Smooth muscle cell of trachea (primary cell): ENCODE data around the gene FPR2. TPM values are rescaled to one million over a fixed set of nuclear protein-coding genes. Genes with fewer than 3 reads are reported as not detected.

Experiments used
- total RNA-seq: library from RNA; depleted of rRNA; stranded (reverse); fragments of >200 nt; gene quantifications from 2 replicates; pipeline ENCODE4 v1.2.1, GENCODE V29; 2014

The FPR2 gene, protein sequence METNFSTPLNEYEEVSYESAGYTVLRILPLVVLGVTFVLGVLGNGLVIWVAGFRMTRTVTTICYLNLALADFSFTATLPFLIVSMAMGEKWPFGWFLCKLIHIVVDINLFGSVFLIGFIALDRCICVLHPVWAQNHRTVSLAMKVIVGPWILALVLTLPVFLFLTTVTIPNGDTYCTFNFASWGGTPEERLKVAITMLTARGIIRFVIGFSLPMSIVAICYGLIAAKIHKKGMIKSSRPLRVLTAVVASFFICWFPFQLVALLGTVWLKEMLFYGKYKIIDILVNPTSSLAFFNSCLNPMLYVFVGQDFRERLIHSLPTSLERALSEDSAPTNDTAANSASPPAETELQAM
- total RNA-seq = not detected in 2 replicates

DNA sequence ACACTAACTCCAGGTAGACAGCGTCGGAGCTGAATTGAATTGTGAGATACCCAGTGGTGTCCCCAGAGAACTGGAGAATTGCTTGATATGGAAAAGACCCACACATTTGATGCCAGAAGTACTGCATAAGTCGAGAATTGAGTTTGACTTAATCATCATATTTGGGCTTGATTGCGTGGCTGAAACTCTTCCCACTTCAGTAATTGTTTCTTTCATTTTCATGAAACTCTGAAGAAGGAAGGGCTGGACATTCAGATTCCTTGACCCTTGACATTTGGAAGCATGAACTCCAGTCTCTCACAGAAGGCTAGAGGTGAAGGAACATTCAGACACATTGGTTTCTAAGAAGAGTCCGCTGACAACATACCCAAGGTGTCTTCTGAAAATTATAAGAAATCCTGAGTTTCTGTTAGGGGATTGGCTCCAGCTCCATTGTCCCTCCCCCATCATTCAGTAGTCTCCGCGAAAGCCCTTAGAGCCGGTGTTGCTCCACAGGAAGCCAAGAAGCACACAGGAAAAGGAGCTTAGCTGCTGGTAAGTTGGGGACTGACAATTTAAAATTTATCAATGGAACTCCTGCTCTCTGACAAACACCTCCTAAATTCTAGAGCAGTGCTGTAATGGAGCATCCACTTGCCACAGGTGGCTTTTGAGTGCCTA lies at the start of gene FPR2:
FPR2 (plus strand) TSS at position 484 of the 660 bp plus-strand sequence. CDS start 7,479 bp downstream, outside the sequence.

DNA sequence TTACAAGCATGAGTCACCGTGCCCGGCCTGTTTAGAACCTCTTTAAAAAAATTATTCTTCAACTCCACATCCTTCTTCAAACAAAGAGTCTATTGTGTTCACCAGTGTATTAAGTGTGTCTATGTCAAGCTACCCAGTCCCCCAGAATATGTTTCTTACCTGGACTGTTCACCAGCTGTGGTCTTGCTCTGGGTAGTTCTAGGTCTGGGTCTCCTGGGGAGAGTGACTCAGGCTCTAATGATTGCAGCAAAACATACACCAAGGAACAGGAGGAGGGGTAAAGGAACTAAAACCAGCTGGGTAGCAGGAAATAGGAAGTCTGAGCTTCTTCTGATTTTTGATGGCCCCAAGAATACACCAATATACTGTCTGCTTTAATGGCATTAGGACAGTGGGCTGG lies 9.3 kb upstream of the FPR2 start, which contains the start of gene FPR1:
FPR1 (minus strand) TSS at position 224 of the 400 bp plus-strand sequence. CDS start 4,884 bp downstream, outside the sequence.

DNA sequence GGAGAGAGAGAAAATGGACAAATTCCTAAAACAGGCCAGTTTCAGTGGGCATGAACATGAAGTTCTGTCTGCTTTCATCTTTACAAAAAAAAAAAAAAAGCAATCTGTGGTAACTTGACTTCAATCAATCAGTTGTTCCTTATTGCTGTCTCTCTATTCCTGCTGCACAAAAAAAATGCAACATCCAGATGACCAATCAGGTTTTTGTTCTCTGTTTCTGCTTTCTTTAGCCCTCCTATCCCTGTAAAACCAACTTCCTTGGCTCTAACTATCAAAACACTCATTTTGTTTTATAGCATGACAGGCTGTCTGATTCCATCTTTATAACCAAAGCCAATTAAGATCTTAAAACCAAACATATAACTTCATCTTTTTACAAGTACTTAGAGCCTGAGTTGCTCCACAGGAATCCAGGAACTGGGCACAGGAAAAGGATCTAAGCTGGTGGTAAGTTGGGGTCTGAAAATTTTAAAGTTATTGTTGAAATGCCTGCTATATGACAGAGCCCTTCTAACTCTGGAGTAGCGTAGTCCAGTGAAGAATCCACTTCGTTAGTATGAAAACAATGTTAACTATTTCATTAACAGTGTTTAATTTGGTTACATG lies 34.0 kb downstream of the FPR2 start, which contains the start of gene FPR3:
FPR3 (plus strand) TSS at position 273 of the 606 bp plus-strand sequence. CDS start 28,592 bp downstream, outside the sequence.

Other genes with a start within 250 kb of the FPR2 start
- not detected in 2 replicates for gene SIGLEC6, start 229.5 kb upstream of the FPR2 start, total RNA-seq
- 4.8 and 8.7 TPM in 2 replicates for gene ZNF175, start 189.9 kb upstream of the FPR2 start, total RNA-seq
- gene SIGLEC5, start 130.8 kb upstream of the FPR2 start, total RNA-seq = not detected in 2 replicates
- not detected in 2 replicates for gene SIGLEC14, start 114.4 kb upstream of the FPR2 start, total RNA-seq
- gene SPACA6, start 67.8 kb upstream of the FPR2 start, total RNA-seq = 4.2 and 6.3 TPM in 2 replicates
- gene HAS1, start 37.2 kb upstream of the FPR2 start, total RNA-seq = not detected in 2 replicates
- not detected in 2 replicates for gene FPR1, start 9.3 kb upstream of the FPR2 start, total RNA-seq
- not detected in 2 replicates for gene FPR3, start 34.0 kb downstream of the FPR2 start, total RNA-seq
- gene ZNF577, start 126.8 kb downstream of the FPR2 start, total RNA-seq = 7.9 and 8.3 TPM in 2 replicates
- gene ZNF649, start 143.8 kb downstream of the FPR2 start, total RNA-seq = 3.8 and 4.8 TPM in 2 replicates
- gene ZNF613, start 166.3 kb downstream of the FPR2 start, total RNA-seq = 5.5 and 8.8 TPM in 2 replicates
- gene ZNF350, start 225.7 kb downstream of the FPR2 start, total RNA-seq = 12.2 and 17.0 TPM in 2 replicates
- 9.4 and 15.6 TPM in 2 replicates for gene ZNF615, start 247.0 kb downstream of the FPR2 start, total RNA-seq